ENCODE data around the gene KIZ.

Gene KIZ

GRCh38 chr20:21269772-21270171, 143.9 kb downstream of the KIZ start:
- TF ChIP-seq CTCF (IDR thresholded peaks at IDR 0.05; ENCODE audit: extremely low read depth, insufficient read depth, missing control alignments) = no peak
- in situ Hi-C loops (cut with MboI; ENCODE audit: low pct_unique_long_range_greater_than_20kb, low sequenced_read_pairs, unreplicated experiment) = no loop called here
- DNase-seq (ENCODE audit: low spot score) = no peak

GRCh38 chr20:21270806-21271205, 144.9 kb downstream of the KIZ start:
- TF ChIP-seq CTCF (IDR thresholded peaks at IDR 0.05; ENCODE audit: extremely low read depth, insufficient read depth, missing control alignments) = no peak
- in situ Hi-C loops (cut with MboI; ENCODE audit: low pct_unique_long_range_greater_than_20kb, low sequenced_read_pairs, unreplicated experiment) = no loop called here
- no peak for DNase-seq (ENCODE audit: low spot score)

- DNase-seq (ENCODE audit: low spot score) = no peak
- in situ Hi-C loops (cut with MboI; ENCODE audit: low pct_unique_long_range_greater_than_20kb, low sequenced_read_pairs, unreplicated experiment) = no loop called here
- TF ChIP-seq CTCF (IDR thresholded peaks at IDR 0.05; ENCODE audit: extremely low read depth, insufficient read depth, missing control alignments) = no peak
These were observed 146.4 kb downstream of the KIZ start for GRCh38 chr20:21272279-21272678.

GRCh38 chr20:21272679-21273078, 146.8 kb downstream of the KIZ start:
- no peak for DNase-seq (ENCODE audit: low spot score)
- no peak for TF ChIP-seq CTCF (IDR thresholded peaks at IDR 0.05; ENCODE audit: extremely low read depth, insufficient read depth, missing control alignments)
- in situ Hi-C loops (cut with MboI; ENCODE audit: low pct_unique_long_range_greater_than_20kb, low sequenced_read_pairs, unreplicated experiment) = no loop called here

GRCh38 chr20:21273755-21274386, 148.0 kb downstream of the KIZ start:
- DNase-seq (ENCODE audit: low spot score) = no peak
- TF ChIP-seq CTCF (IDR thresholded peaks at IDR 0.05; ENCODE audit: extremely low read depth, insufficient read depth, missing control alignments) = no peak
- in situ Hi-C loops (cut with MboI; ENCODE audit: low pct_unique_long_range_greater_than_20kb, low sequenced_read_pairs, unreplicated experiment) = no loop called here

- DNase-seq (ENCODE audit: low spot score) = no peak
- TF ChIP-seq CTCF (IDR thresholded peaks at IDR 0.05; ENCODE audit: extremely low read depth, insufficient read depth, missing control alignments) = no peak
- in situ Hi-C loops (cut with MboI; ENCODE audit: low pct_unique_long_range_greater_than_20kb, low sequenced_read_pairs, unreplicated experiment) = no loop called here
These were observed 152.9 kb downstream of the KIZ start for GRCh38 chr20:21278829-21279228.

Data from GM13977 (cell line).